DMS114 treated with DMSO at 0.1 percent for 48 hours (cell line): Measurements from ENCODE around the gene CWC15.
"Not testable (repeated sequence)": the region's sequence is repeated elsewhere in the genome, so short reads cannot be mapped to it uniquely, and the experiment has no call there.

Source experiments
- DNase-seq: peaks from one replicate; lab custom pipeline; 2025; ENCODE audit not compliant: unreplicated experiment; lab: John Stamatoyannopoulos, UW

CWC15 gene

GRCh38 chr11:94956963-94957362 lies 16.4 kb downstream of the CWC15 start:
- DNase-seq, result no peak

GRCh38 chr11:94954753-94955152 lies 18.6 kb downstream of the CWC15 start:
- DNase-seq, result no peak

GRCh38 chr11:94948070-94948617 lies 25.2 kb downstream of the CWC15 start:
- DNase-seq, result no peak

GRCh38 chr11:94946812-94947211 lies 26.5 kb downstream of the CWC15 start:
- no peak for DNase-seq

- DNase-seq, result no peak
Observed at GRCh38 chr11:94941131-94941530, 32.2 kb downstream of the CWC15 start.

GRCh38 chr11:94939346-94939745 lies 34.0 kb downstream of the CWC15 start:
- no peak for DNase-seq

- DNase-seq, result no peak
Observed at GRCh38 chr11:94938095-94939055, 35.0 kb downstream of the CWC15 start.

- no peak for DNase-seq
Observed at GRCh38 chr11:94934846-94935245, 38.5 kb downstream of the CWC15 start.

GRCh38 chr11:94934362-94934761 lies 39.0 kb downstream of the CWC15 start:
- DNase-seq, result no peak

- DNase-seq, result no peak
Observed at GRCh38 chr11:94933223-94934130, 39.9 kb downstream of the CWC15 start.

- DNase-seq, result no peak
Observed at GRCh38 chr11:94932503-94932902, 40.9 kb downstream of the CWC15 start.

GRCh38 chr11:94932072-94932471 lies 41.3 kb downstream of the CWC15 start:
- not testable (repeated sequence) for DNase-seq

- no peak for DNase-seq
Observed at GRCh38 chr11:94928117-94928990, 45.0 kb downstream of the CWC15 start.

- DNase-seq, result no peak
Observed at GRCh38 chr11:94926698-94927237, 46.6 kb downstream of the CWC15 start.

GRCh38 chr11:94926271-94926625 lies 47.1 kb downstream of the CWC15 start:
- DNase-seq, result no peak

- DNase-seq, result no peak
Observed at GRCh38 chr11:94925422-94926270, 47.7 kb downstream of the CWC15 start.

GRCh38 chr11:94924612-94925011 lies 48.7 kb downstream of the CWC15 start:
- DNase-seq, result no peak

GRCh38 chr11:94924171-94924572 lies 49.2 kb downstream of the CWC15 start:
- no peak for DNase-seq

GRCh38 chr11:94923004-94923334 lies 50.4 kb downstream of the CWC15 start:
- no peak for DNase-seq
